Endothelial cell (in vitro differentiated cells): ENCODE results near the gene SLC44A5. TPM values are rescaled to one million over a fixed set of nuclear protein-coding genes. Genes with fewer than 3 reads are reported as not detected.
A peak's percentile ranks its signal among the peaks of the same experiment; 100 is the strongest.
"Not testable (repeated sequence)": the region's sequence is repeated elsewhere in the genome, so short reads cannot be mapped to it uniquely, and the experiment has no call there.

ENCODE experiments used
- DNase-seq: peaks from one replicate; pipeline ENCODE4 v3.0.0; 2021; ENCODE audit warnings: low spot score
- H3K27ac Mint-ChIP-seq: one replicate; pipeline ENCODE4 v1.8.0; 2021; ENCODE audit warnings: mixed read lengths, inconsistent platforms; ENCODE audit not compliant: unreplicated experiment
- H3K27me3 Mint-ChIP-seq: one replicate; pipeline ENCODE4 v1.8.0; 2021; ENCODE audit warnings: mild to moderate bottlenecking, moderate library complexity, mixed read lengths, inconsistent platforms; ENCODE audit not compliant: unreplicated experiment
- H3K36me3 Mint-ChIP-seq: one replicate; pipeline ENCODE4 v1.8.0; 2021; ENCODE audit warnings: mild to moderate bottlenecking, low read depth, mixed read lengths, inconsistent platforms; ENCODE audit not compliant: unreplicated experiment
- H3K4me1 Mint-ChIP-seq: one replicate; pipeline ENCODE4 v1.8.0; 2021; ENCODE audit warnings: mild to moderate bottlenecking, mixed read lengths, inconsistent platforms; ENCODE audit not compliant: unreplicated experiment
- H3K4me3 Mint-ChIP-seq: one replicate; pipeline ENCODE4 v1.8.0; 2021; ENCODE audit warnings: mild to moderate bottlenecking, mixed read lengths, inconsistent platforms; ENCODE audit not compliant: unreplicated experiment
- H3K9me3 Mint-ChIP-seq: one replicate; pipeline ENCODE4 v1.8.0; 2021; ENCODE audit warnings: mixed read lengths, inconsistent platforms; ENCODE audit not compliant: unreplicated experiment
- CTCF ChIP-seq: fragments of 200-600 bp; sonication (generic); IDR thresholded peaks from one replicate; pipeline ENCODE4 v1.5.0; 2021; ENCODE audit warnings: antibody characterized with exemption; ENCODE audit not compliant: unreplicated experiment
- total RNA-seq: library from RNA; stranded (reverse); fragmentation: NEBNext Ultra II Directional; extraction: Animal tissue kit (Norgen Biotek cat#: 25700); gene quantifications from one replicate; pipeline ENCODE4 v1.2.1, GENCODE V29; 2021; ENCODE audit not compliant: unreplicated experiment

The SLC44A5 gene
- total RNA-seq, 1 donor from 2014 or later = 3.4 TPM

GRCh38 chr1:75400716-75401115 is 210.2 kb downstream of the SLC44A5 start:
- H3K4me1 Mint-ChIP-seq = no peaks in the 10 kb centered on the region
- TF ChIP-seq CTCF = no peak
- H3K36me3 Mint-ChIP-seq = no peaks in the 10 kb centered on the region
- DNase-seq = no peak
- no peak overlapping the region for H3K4me3 Mint-ChIP-seq
- no peak overlapping the region for H3K27ac Mint-ChIP-seq
- no peaks in the 10 kb centered on the region for H3K27me3 Mint-ChIP-seq
- H3K9me3 Mint-ChIP-seq = peaks cover 5% of the 10 kb centered on the region

- Mint-ChIP-seq H3K27me3 (no peaks in the 10 kb centered on the region), H3K9me3 (no peaks in the 10 kb centered on the region), H3K4me3 (no peak overlapping the region), H3K4me1 (no peaks in the 10 kb centered on the region), H3K27ac (no peak overlapping the region), H3K36me3 (no peaks in the 10 kb centered on the region)
- no peak for DNase-seq
- no peak for TF ChIP-seq CTCF
These were observed 214.2 kb downstream of the SLC44A5 start for GRCh38 chr1:75396745-75397144.

GRCh38 chr1:75396260-75396659 is 214.7 kb downstream of the SLC44A5 start:
- Mint-ChIP-seq H3K36me3 (no peaks in the 10 kb centered on the region), H3K27me3 (no peaks in the 10 kb centered on the region), H3K4me3 (no peak overlapping the region), H3K9me3 (no peaks in the 10 kb centered on the region), H3K27ac (no peak overlapping the region), H3K4me1 (no peaks in the 10 kb centered on the region)
- DNase-seq = no peak
- no peak for TF ChIP-seq CTCF

GRCh38 chr1:75394386-75395139 is 216.4 kb downstream of the SLC44A5 start:
- no peaks in the 10 kb centered on the region for H3K4me1 Mint-ChIP-seq
- no peak overlapping the region for H3K4me3 Mint-ChIP-seq
- H3K9me3 Mint-ChIP-seq = no peaks in the 10 kb centered on the region
- H3K27ac Mint-ChIP-seq = no peak overlapping the region
- no peaks in the 10 kb centered on the region for H3K27me3 Mint-ChIP-seq
- no peak for DNase-seq
- no peak for TF ChIP-seq CTCF
- no peaks in the 10 kb centered on the region for H3K36me3 Mint-ChIP-seq

- Mint-ChIP-seq H3K4me1 (no peaks in the 10 kb centered on the region), H3K27me3 (no peaks in the 10 kb centered on the region), H3K4me3 (no peak overlapping the region), H3K36me3 (no peaks in the 10 kb centered on the region), H3K9me3 (no peaks in the 10 kb centered on the region), H3K27ac (no peak overlapping the region)
- no peak for TF ChIP-seq CTCF
- DNase-seq = no peak
These were observed 218.6 kb downstream of the SLC44A5 start for GRCh38 chr1:75392278-75392677.

GRCh38 chr1:75375476-75376447 is 235.2 kb downstream of the SLC44A5 start:
- peak overlapping the region; percentile 98 for H3K4me3 Mint-ChIP-seq
- H3K4me1 Mint-ChIP-seq, H3K36me3 Mint-ChIP-seq, H3K27me3 Mint-ChIP-seq, H3K9me3 Mint-ChIP-seq: not testable (repeated sequence)
- DNase-seq = peak; percentile 12
- peak overlapping the region; percentile 99 for H3K27ac Mint-ChIP-seq
